SK-N-SH (cell line): ENCODE measurements around the gene NTN1. TPM values are rescaled to one million over a fixed set of nuclear protein-coding genes. Genes with fewer than 3 reads are reported as not detected.

Source experiments
- CTCF ChIA-PET: fragments of 300-600, 350-600 bp; formaldehyde crosslinking; extraction: SDS; loops from one replicate; lab custom pipeline; 2021; lab: Yijun Ruan, JAX
- POLR2A ChIA-PET: fragments of 350-600 bp; sonication (Branson Sonifier 250); formaldehyde crosslinking; extraction: SDS; loops from one replicate; lab custom pipeline; 2020; ENCODE audit warnings: antibody characterized with exemption, inconsistent platforms; lab: Yijun Ruan, JAX
- DNase-seq: peaks from one replicate; pipeline ENCODE4 v3.0.0; 2012
- H2AFZ ChIP-seq: fragments of 200-600 bp; sonication (generic); 2 replicates; pipeline ENCODE4 v1.8.1; 2016; ENCODE audit warnings: antibody characterized with exemption, mild to moderate bottlenecking, low read depth
- H3F3A ChIP-seq: fragments of 200-600 bp; sonication (generic); replicated peaks from 2 replicates; pipeline ENCODE3; 2016; ENCODE audit warnings: antibody characterized with exemption, mild to moderate bottlenecking; ENCODE audit not compliant: insufficient read depth
- H3K27ac ChIP-seq, 2 experiments: fragments of 200-500 bp in 1 of 2; fragments of 200-600 bp in 1 of 2; sonication (Bioruptor generic) in 1 of 2; sonication (generic), shearing (Covaris generic) in 1 of 2; 2 replicates each; pipeline versions ENCODE4 v1.5.1 to v1.6.1; 2014 to 2016; ENCODE audit warnings: low read depth in 2 of 2, inconsistent platforms in 1 of 2, low read length in 1 of 2, mild to moderate bottlenecking in 1 of 2, mixed read lengths in 1 of 2
- H3K27me3 ChIP-seq: fragments of 200-600 bp; sonication (generic), shearing (Covaris generic); 2 replicates; pipeline ENCODE4 v1.6.1; 2016; ENCODE audit warnings: mixed run types; ENCODE audit not compliant: insufficient read depth
- H3K36me3 ChIP-seq, 2 experiments: fragments of 200-500 bp in 1 of 2; fragments of 200-600 bp in 1 of 2; sonication (Bioruptor generic) in 1 of 2; sonication (generic) in 1 of 2; replicated peaks in 1 of 2; 2 replicates each; pipeline versions ENCODE3 to v1.5.1; 2014 to 2016; ENCODE audit warnings: low read length in 1 of 2, mild to moderate bottlenecking in 1 of 2; ENCODE audit not compliant: insufficient read depth in 2 of 2, control insufficient read depth in 1 of 2
- H3K4me1 ChIP-seq, 2 experiments: fragments of 200-500 bp in 1 of 2; fragments of 200-600 bp in 1 of 2; sonication (Bioruptor generic) in 1 of 2; sonication (generic), shearing (Covaris generic) in 1 of 2; 2 replicates each; pipeline versions ENCODE4 v1.5.1 to v1.6.1; 2014 to 2016; ENCODE audit warnings: low read depth in 1 of 2, low read length in 1 of 2, mixed run types in 1 of 2; ENCODE audit not compliant: insufficient read depth in 2 of 2, control insufficient read depth in 1 of 2
- H3K4me2 ChIP-seq: fragments of 200-600 bp; sonication (generic), shearing (Covaris generic); 2 replicates; pipeline ENCODE4 v1.6.1; 2017; ENCODE audit warnings: mixed run types
- H3K4me3 ChIP-seq, 2 experiments: fragments of 200-500 bp in 1 of 2; fragments of 200-600 bp in 1 of 2; sonication (Bioruptor generic) in 1 of 2; sonication (generic), shearing (Covaris generic) in 1 of 2; 2 replicates each; pipeline versions ENCODE4 v1.5.1 to v1.8.1; 2014 to 2016; ENCODE audit warnings: low read depth in 2 of 2, inconsistent platforms in 1 of 2, low read length in 1 of 2, mild to moderate bottlenecking in 1 of 2, mixed read lengths in 1 of 2, moderate library complexity in 1 of 2
- H3K79me2 ChIP-seq: fragments of 200-600 bp; sonication (generic); 2 replicates; pipeline ENCODE4 v1.8.1; 2017; ENCODE audit warnings: mild to moderate bottlenecking; ENCODE audit not compliant: insufficient read depth
- H3K9ac ChIP-seq: fragments of 200-600 bp; sonication (generic); 2 replicates; pipeline ENCODE4 v1.6.1; 2017; ENCODE audit warnings: mixed run types
- H3K9me2 ChIP-seq: fragments of 200-600 bp; sonication (generic); 2 replicates; pipeline ENCODE4 v1.6.1; 2017; ENCODE audit warnings: mixed run types
- H3K9me3 ChIP-seq: fragments of 200-600 bp; sonication (generic); 2 replicates; pipeline ENCODE4 v1.6.1; 2017; ENCODE audit warnings: mixed run types, mild to moderate bottlenecking, moderate library complexity
- H4K20me1 ChIP-seq: fragments of 200-600 bp; sonication (generic); 2 replicates; pipeline ENCODE4 v1.6.1; 2017; ENCODE audit warnings: mild to moderate bottlenecking, mixed run types; ENCODE audit not compliant: insufficient read depth
- CHD2 ChIP-seq: fragments of 150-350 bp; IDR thresholded peaks from 2 replicates; pipeline ENCODE4 v1.6.1; 2018; ENCODE audit warnings: low read length; ENCODE audit not compliant: partially characterized antibody
- ELF1 ChIP-seq: IDR thresholded peaks from 2 replicates; pipeline ENCODE4 v1.4.0; 2012
- EP300 ChIP-seq, 2 experiments: IDR thresholded peaks; 2 replicates each; pipeline versions ENCODE4 v1.4.0 to v1.6.1; 2012; ENCODE audit warnings: borderline replicate concordance in 1 of 2, low read depth in 1 of 2, low read length in 1 of 2
- EZH2phosphoT487 ChIP-seq: fragments of 200-600 bp; sonication (generic); IDR thresholded peaks from 2 replicates; pipeline ENCODE4 v1.6.1; 2017; ENCODE audit warnings: low read depth, mixed run types, mild to moderate bottlenecking, antibody characterized with exemption, moderate library complexity, borderline replicate concordance
- FOSL2 ChIP-seq: IDR thresholded peaks from 2 replicates; pipeline ENCODE4 v1.4.0; 2012; ENCODE audit warnings: low read depth, mild to moderate bottlenecking, moderate library complexity, borderline replicate concordance
- GABPA ChIP-seq: IDR thresholded peaks from 2 replicates; pipeline ENCODE4 v1.4.0; 2012; ENCODE audit warnings: low read depth, mild to moderate bottlenecking
- IRF3 ChIP-seq: fragments of 150-350 bp; IDR thresholded peaks from 2 replicates; pipeline ENCODE4 v1.6.1; 2016; ENCODE audit warnings: mild to moderate bottlenecking, low read depth, low read length
- JUND ChIP-seq: IDR thresholded peaks from 2 replicates; pipeline ENCODE4 v1.4.0; 2012
- MAX ChIP-seq: IDR thresholded peaks from 2 replicates; pipeline ENCODE4 v1.4.0; 2012; ENCODE audit warnings: low read depth
- MEF2A ChIP-seq: IDR thresholded peaks from 2 replicates; pipeline ENCODE4 v1.4.0; 2012; ENCODE audit warnings: low read depth, borderline replicate concordance
- NFIC ChIP-seq: IDR thresholded peaks from 2 replicates; pipeline ENCODE4 v1.4.0; 2012; ENCODE audit warnings: borderline replicate concordance
- PBX3 ChIP-seq: IDR thresholded peaks from 2 replicates; pipeline ENCODE4; 2012
- POLR2AphosphoS5 ChIP-seq: IDR thresholded peaks from 2 replicates; pipeline ENCODE4 v1.6.1; 2012; ENCODE audit warnings: low read depth, low read length
- RAD21 ChIP-seq: IDR thresholded peaks from 2 replicates; pipeline ENCODE4 v1.6.1; 2012; ENCODE audit warnings: mild to moderate bottlenecking, low read length
- RXRA ChIP-seq: IDR thresholded peaks from 2 replicates; pipeline ENCODE4 v1.4.0; 2012; ENCODE audit warnings: low read depth, mild to moderate bottlenecking, borderline replicate concordance
- SIN3A ChIP-seq: IDR thresholded peaks from 2 replicates; pipeline ENCODE4 v1.6.1; 2012; ENCODE audit warnings: low read depth, mild to moderate bottlenecking, low read length, moderate library complexity, borderline replicate concordance
- SMC3 ChIP-seq: IDR thresholded peaks from 2 replicates; pipeline ENCODE4 v1.6.1; 2012; ENCODE audit warnings: low read depth, low read length, improper control_type of control experiment
- TCF12 ChIP-seq: IDR thresholded peaks from 2 replicates; pipeline ENCODE4 v1.4.0; 2012
- TEAD4 ChIP-seq: IDR thresholded peaks from 2 replicates; pipeline ENCODE4 v1.4.0; 2012; ENCODE audit warnings: mild to moderate bottlenecking, borderline replicate concordance; ENCODE audit not compliant: insufficient read depth
- USF1 ChIP-seq: IDR thresholded peaks from 2 replicates; pipeline ENCODE4 v1.4.0; 2012; ENCODE audit warnings: low read depth, borderline replicate concordance
- YY1 ChIP-seq: IDR thresholded peaks from 2 replicates; pipeline ENCODE4 v1.4.0; 2012; ENCODE audit warnings: low read depth, mild to moderate bottlenecking
- WGBS: methylation state at CpG from one replicate; pipeline ENCODE4 v1.1.6; 2017; ENCODE audit warnings: low lambda C conversion rate; 5-methylcytosine and 5-hydroxymethylcytosine counted together
- polyA plus RNA-seq, 3 experiments: library from polyadenylated mRNA; depleted of rRNA; stranded (reverse); fragments of >200 nt; gene quantifications; 2 replicates each; pipeline ENCODE4 v1.2.3, GENCODE V29; 2012

Gene NTN1
- polyA plus RNA-seq, 1 of the 3 experiments (the other 2 are of a cell fraction), result 0.05 TPM

GRCh38 chr17:9226794-9227135, 205.5 kb downstream of the NTN1 start (continued):
- TF ChIP-seq TEAD4 (no peak), IRF3 (no peak)

DNA sequence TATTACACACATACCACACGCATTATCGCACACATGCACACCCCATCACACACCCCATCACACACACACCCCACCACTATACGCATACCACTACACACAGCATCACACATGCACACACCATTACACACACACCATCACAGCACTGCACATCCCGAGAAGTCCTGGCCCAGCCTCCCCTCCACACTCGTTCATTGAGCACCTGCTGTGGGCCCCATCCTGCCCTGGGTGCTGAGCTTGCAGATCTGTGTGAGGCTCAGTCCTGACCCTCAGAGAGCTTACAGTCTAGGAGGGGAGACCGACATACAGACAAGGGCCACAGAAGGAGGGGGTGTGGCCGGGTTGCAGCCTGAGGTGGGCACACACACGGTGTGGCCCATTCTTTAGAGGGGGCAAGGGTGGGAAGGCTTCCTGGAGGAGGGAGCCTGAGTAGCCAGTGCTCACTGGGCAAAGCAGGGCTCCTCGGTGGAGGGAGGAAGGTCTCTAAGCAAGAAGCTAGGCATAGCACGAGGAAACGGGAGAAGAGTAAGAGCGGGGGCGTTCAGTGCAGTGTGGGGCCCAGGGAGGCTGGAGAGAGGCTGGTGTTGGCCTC, 206.6 kb downstream of the NTN1 start:
- 74% methylated on average over 13 of the region's 13 CpGs for WGBS
- Histone ChIP-seq H3K4me1 (peaks cover 0 to 13% of the 10 kb centered on the region in 2 experiments; a peak in 1 of 4 replicates), H3K36me3 (no peaks in the 10 kb centered on the region), H3K9me2 (no peaks in the 10 kb centered on the region), H3K27ac (no peak overlapping the region), H3K4me2 (no peak overlapping the region), H3K9me3 (no peaks in the 10 kb centered on the region), H2AFZ (no peak overlapping the region), H3K9ac (no peak overlapping the region), H4K20me1 (no peaks in the 10 kb centered on the region), H3K79me2 (no peaks in the 10 kb centered on the region), H3F3A (no peaks in the 10 kb centered on the region), H3K27me3 (no peaks in the 10 kb centered on the region), H3K4me3 (no peak overlapping the region)
- POLR2A ChIA-PET, result no interaction called here
- CTCF ChIA-PET, result no interaction called here
- no peak for DNase-seq
- TF ChIP-seq ELF1 (no peak), FOSL2 (no peak), USF1 (no peak), CHD2 (no peak), EP300 (IDR thresholded peaks at IDR 0.05; ENCODE audit: borderline replicate concordance in 1 of 2, low read depth in 1 of 2, low read length in 1 of 2) (no peak), EZH2phosphoT487 (no peak), RXRA (no peak), SMC3 (no peak), MEF2A (no peak), RAD21 (no peak), PBX3 (no peak), TCF12 (no peak), YY1 (no peak), POLR2AphosphoS5 (no peak), NFIC (no peak), MAX (no peak), SIN3A (no peak), GABPA (no peak), JUND (no peak)
